Measurements from ENCODE around the gene ANKRD44.
"Not testable (repeated sequence)": the region's sequence is repeated elsewhere in the genome, so short reads cannot be mapped to it uniquely, and the experiment has no call there.

Gene ANKRD44

DNA sequence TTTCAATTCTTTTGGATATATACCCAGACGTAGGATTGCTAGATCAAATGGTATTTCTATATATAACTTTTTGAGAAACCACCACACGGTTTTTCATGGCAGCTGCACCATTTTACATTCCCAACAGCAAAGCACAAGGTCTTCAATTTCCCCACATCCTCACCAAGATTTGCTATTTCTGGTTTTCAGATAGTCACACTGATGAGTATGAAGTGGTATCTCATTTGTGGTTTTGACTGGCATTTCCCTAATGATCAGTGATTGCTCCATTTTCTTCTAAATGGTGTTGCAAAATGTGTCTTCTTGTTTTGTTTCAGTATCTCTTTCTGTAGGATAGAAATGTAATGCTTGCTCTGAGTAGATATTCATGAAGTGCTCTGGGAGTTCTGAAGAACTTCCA is 52.0 kb downstream of the ANKRD44 start:
- peak; percentile 66 for DNase-seq (ENCODE audit: low spot score)

DNA sequence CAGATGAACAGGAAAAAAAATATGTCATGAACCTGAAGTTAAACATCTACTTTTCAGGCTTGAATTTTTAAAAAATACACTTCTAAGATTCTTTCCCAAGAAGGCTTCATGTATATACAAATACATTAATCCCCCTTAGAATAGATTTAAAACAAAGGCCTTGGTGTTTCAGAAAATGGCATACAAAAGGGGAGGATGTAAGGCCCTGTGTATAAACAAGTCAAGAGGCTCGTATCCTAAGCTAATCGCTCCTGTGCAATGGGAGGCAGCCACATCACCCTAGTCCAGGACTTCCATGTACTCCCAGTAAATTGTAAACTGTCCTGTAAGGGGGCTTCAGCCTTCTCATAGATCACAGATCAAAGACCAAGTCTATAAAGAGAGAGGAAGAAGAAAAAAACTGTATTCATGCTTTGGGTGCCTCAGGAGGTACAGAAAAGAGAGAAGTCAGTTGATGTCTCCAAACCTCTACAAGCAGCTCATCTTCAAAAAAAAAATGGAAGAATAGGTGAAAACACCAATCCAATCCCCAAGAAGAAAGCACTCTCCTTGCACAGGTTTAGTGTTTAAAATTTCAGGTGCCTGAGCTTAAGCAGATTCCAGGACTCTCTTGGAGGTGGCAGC is 53.9 kb downstream of the ANKRD44 start:
- DNase-seq (ENCODE audit: low spot score), result no peak

DNA sequence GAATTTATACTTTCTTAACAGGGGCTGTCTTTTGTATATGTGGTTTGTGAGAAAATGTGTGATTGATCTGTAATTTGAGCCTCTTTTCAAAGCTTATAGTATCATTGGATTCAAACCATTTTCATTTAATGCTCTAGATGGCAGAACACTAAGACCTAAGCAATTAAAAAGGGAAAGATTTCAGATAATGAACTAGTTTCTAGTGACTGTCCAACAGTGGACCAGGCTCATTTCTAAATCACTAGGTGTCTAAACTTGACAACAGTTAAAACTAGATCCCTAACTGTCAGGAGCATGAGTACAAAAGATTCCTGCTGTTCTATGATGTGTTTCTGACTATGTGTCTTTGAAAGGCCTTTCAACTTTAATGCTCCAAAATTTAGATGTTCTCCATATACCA is 54.6 kb downstream of the ANKRD44 start:
- no peak for DNase-seq (ENCODE audit: low spot score)

DNA sequence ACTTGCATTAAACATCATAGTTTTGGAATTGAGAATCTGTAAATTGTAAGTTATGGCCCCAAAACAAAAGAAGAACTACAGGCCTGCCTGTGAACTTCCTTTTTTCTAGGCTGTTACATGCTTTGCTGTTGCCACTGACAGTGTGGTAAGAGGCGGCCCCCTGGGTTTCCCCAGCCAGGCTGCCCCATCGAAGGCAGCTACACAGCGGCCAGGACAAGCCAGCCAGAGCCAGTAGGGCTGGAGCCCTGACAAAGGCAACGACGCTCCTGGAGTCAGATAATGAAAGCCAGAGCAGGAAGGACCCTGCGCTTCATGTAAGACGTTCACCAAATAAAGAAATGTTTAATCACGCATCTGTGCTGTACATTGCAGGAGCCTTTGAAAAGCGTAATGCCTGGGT is 55.0 kb downstream of the ANKRD44 start:
- peak; percentile 74 for DNase-seq (ENCODE audit: low spot score)

DNA sequence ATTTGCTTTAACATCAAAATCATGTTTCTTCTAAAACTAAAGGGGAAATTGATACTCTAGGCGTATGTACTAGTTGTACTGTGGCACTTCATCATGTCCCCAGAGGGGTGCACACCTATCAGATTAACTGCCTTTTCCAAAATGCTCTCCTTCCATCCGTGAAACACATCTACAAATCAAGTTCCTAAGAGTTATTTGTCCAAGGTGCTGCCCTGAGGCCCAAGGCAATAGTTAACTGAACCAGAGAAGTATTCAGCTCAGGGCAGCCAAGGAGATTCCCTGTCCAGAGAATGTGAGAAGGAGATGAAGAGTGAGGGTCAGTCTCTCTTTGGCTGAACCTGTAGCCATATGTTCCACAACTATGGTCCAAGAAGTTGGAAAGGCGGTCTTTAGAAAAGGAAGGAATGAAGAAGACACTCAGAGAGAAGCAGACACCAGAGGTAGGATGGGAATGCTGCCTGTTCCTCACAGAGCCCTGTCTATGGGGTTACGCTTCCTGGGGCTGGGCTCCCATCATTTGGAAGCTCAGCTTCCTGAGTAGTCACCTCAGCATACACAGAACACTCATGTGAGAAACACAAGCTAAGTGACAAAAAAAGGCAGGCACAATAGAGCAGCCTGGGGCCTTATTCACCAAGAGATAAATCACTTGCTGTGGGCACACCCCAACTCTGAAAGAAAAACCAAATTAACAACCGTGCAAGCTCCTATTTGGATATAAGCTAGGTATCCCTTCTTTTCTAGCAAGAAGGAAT is 55.6 kb downstream of the ANKRD44 start:
- DNase-seq (ENCODE audit: low spot score), result peak; percentile 49

DNA sequence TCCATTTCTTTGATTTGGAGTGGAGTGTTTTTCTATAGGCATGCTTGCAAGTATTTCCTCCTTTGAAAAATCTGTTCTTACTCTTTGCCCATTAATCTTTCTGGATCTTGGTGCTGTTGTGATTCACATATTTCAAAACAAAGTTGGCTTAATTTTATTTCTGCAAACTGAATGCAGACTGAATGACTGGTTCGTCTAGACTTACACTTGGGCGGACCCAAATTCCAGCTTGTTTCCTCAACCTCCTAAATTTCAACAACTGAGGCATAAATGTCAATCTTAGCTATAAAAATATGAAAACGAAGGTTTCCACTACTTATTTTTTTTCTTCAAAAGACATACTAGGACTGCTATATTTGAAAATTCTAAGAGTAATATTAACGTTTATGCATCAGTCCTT is 59.0 kb downstream of the ANKRD44 start:
- DNase-seq (ENCODE audit: low spot score), result no peak

DNA sequence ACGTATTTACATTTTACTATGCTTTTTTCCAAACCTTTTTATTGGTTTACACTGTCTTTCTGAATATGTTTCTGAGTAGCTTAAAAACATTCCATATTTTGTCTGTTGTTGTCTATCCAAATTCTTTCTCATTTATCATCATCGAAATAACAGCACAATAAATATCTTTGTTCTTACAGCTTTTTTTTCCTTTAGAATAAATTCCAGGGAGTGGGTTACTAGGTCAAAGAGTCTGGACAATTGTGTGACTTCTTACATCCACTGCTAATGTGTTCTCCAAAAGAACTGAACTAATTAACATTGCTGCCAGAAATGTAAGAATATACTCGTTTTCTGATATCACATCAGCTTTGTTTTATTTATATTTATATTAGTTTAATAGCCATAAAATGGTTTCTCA is 59.4 kb downstream of the ANKRD44 start:
- DNase-seq (ENCODE audit: low spot score), result no peak

DNA sequence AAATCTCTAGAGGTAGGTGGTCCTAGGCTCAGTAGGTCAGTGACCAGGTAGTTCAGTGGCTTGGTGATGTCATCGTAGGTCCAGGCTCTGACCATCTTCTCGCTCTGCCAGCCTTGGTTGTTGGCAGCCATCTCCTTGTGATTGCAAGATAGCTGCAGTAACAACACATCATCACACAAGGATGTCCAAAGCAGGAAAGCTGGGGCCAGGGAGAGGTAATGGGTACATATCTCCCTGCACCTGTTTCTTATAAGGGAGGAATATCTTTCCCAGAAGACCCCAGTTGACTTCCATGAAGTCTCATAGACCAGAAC is 60.5 kb downstream of the ANKRD44 start:
- DNase-seq (ENCODE audit: low spot score), result no peak

DNA sequence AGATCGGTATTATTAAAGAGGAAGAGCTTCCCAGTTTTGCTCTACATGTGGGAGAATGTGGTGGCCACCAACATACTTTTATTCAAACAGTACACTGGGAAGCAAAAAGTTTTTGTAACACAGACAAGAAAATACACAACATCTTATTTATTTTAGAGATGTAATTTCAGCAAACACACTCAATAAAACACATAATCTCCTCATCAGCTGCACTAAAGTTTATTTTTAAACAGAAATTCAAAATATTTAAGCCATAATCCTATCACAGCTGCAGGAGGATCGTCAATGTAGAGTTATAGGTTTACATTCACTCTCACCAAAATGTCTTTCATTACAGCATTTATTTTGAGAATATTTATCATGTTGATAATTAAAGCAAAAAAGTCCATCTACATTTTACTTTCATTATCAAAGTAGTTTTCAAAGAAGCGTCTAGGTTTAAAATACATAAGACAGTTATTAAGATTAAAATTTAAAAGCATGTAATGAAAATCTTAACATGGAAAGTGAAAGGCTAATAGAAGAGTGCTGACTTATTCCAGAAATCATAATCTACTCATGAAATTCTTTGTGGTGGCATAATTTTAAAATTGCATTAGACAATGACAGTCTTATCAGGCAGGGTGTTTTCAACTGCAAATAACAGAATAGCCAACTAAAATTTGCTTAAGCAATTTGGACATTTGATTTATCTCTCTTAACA is 61.0 kb downstream of the ANKRD44 start:
- no peak for DNase-seq (ENCODE audit: low spot score)

DNA sequence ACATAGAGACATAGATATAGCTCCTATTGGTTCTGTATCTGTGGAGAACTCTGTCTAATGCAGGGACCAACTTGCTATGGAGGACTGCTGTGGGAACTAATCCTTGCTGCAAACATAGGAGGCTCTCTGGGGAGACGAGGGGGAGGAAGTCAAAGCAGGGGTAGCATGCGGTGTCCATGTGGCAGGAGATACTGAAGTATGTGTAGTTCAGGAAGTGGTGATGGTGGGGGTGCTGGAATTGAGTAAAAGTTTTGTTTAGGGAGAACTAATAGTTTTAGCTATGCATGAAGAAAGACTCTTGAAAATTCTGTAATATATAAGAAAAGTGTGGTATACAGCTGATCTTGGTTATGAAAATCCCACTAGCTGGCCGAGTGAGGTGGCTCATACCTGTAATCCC is 62.0 kb downstream of the ANKRD44 start:
- DNase-seq (ENCODE audit: low spot score), result no peak

DNA sequence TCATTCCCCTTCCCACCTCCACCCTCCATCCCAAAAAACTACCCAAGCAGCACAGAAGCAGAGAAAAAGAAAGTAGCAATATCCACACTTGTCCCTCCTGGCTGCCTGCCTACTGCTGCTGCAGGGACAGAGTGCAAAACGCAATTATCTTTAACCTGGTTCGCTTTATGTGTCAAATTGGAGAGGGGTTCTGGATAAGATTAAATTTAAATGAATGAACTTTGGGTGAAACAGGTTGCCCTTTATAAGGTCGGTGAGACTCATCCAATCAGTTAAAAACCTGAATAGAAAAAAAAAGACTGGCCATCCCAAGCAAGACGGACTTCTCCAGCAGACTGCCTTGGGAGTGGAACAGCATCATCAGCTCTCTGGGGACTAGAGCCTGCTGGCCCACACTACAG is 62.6 kb downstream of the ANKRD44 start:
- DNase-seq (ENCODE audit: low spot score), result no peak

DNA sequence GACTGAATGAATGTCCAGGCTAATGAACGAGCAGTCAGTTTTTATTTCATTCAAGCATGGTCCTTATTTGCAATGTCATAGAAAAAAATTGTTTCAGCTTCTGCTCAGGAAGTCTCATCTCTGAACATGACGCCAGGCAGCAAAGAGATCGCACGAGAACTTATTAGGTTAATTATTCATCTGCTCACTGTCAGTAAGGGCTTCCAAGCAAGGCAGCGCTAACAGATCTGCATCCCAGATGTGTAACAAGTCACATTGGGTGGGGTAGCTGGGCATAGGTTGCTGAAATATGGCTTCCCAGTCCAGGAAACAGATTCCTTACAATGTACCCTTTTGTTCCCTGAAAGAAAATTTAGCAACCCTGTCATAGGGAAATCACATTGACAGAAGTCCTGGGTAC is 63.5 kb downstream of the ANKRD44 start:
- DNase-seq (ENCODE audit: low spot score), result no peak

DNA sequence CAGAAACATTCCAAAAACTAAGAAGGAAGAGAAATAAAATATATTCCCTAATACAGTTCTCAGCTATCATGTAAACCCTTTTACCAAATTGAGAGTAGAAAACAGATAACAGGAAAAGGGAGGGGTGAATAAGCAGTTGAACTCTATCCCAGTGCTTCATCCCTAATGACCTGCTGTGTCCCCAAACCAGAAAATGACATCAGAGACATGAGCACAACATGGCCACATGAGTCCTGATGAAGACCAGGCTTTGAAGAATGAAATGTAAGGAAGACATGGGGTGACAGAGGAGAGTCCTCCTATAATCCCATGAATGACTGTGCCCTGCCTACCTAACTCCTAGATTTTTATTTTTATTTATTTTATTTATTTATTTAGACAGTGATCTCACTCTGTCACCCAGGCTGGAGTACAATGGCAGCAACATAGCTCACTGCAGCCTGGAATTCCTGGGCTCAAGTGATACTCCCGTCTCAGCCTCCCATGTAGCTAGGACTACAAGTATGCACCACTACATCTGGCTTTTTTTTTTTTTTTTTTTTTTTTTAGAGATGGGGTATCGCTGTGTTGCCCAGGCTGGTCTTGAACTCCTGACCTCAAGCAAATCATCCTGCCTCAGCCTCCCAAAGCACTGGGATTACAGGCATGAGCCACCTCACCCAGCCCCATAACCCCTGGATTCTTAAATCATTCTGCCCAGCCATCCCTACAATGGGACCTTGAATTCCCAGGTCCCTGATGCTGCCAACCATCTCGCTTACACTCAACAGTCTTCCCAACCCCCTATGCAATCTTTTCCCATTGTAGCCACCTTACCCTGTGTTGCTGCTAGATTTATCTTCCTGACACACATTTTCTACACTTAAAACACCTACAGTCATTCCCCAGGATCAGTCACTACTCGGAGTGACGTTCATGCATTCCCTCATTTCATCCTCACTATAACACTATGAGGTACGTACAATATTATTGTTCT is 64.5 kb downstream of the ANKRD44 start:
- no peak for DNase-seq (ENCODE audit: low spot score)

DNA sequence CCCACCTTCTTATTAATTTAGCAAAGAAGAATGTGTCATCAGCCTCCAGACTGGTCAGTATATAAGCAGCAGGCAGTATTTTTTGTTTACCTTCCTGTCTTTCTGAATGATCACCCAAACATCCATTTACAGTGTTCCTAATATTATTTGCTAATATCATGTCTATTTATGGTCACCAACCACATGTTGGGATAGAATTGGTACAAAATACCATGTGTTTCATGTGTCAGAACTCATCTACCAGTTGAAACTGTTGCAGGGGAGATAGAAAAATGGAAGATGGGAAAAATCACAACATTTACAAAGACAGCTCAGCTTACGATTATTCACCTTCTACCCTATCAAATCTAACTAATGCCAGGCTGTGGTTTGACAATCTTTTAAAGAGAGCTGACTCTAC is 66.2 kb downstream of the ANKRD44 start:
- no peak for DNase-seq (ENCODE audit: low spot score)

DNA sequence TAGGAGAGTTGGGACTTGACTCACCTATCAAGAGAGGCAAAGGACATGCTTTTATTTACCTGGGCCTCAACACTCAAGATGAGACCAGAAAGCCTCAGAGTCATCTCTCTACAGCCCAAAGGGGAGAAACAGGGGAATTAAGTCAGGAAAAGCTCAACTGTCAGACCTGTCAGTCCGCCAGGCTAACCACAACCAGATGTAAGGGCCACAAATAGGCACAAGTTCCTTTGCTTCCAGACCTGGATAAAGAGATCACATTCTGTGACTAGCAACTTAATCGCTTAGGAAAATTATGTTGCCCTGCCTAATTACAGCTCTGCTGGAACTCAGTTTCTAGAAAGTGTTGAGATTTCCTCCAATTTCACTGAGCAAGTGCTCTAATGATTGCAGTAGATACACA is 67.9 kb downstream of the ANKRD44 start:
- DNase-seq (ENCODE audit: low spot score), result no peak

DNA sequence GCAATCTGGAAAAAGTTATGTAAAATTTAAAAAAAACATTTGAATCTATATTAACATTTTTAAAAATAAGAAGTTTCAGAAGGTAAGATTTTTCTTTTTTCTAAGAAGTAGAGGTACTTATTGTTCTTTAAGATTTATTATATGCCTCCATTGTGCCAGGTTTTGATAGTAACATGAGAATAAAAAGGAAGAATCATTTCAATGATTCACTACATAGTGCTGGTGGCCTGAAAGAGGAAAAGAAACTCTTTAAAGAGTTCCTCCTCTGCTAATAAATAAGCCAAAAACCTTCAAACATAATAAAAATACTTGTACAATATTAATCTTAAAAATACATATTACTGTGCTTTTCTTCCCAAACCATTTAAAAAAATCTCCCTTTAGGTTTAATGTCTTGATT is 69.0 kb downstream of the ANKRD44 start:
- DNase-seq (ENCODE audit: low spot score), result no peak

DNA sequence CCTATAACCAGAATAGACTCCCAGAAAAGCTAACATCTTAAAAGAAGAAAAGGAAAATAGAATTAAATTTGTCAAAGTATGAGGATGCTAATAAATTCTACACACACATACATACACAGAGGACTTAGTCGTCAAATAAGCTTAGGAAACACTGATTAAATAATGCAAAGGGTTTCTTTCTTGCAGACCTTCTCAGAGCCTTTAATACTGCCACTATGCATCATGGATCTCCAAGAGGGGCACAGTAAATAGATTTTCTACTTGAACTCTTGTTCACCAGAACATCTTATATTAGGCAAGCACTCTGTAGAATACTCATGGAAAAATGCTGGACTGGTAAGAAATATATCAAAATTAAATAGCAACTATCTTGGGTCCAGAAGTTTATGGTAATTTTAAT is 69.4 kb downstream of the ANKRD44 start:
- no peak for DNase-seq (ENCODE audit: low spot score)

DNA sequence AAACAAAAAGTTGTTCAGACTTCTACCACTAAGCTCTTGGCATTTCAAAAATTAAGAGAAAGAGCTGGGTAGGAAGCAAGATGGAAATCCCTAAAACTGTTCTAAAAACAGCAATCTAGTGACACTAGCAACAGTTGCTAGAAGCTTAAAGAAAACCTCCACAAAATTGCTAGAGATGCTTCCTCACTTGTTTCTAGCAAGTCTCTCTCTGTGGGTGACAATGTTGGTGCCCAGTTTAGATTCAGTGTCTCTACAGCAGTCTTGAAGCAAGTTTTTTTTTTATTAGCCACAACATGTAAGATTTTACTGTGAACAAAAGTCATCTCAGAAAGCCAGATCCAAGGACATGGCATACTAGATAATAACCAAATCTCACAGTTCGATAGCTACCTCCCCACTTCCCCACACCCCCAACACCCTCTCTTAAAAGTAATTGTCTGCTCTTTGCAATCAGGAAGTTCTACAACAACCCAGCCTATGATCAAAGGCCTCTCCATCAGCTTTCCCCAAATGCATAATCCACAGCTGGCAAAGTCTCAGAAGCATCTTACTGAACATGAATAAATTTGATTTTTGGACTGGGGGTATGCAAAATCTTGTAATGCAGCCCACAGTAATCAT is 70.0 kb downstream of the ANKRD44 start:
- DNase-seq (ENCODE audit: low spot score), result peak; percentile 57

DNA sequence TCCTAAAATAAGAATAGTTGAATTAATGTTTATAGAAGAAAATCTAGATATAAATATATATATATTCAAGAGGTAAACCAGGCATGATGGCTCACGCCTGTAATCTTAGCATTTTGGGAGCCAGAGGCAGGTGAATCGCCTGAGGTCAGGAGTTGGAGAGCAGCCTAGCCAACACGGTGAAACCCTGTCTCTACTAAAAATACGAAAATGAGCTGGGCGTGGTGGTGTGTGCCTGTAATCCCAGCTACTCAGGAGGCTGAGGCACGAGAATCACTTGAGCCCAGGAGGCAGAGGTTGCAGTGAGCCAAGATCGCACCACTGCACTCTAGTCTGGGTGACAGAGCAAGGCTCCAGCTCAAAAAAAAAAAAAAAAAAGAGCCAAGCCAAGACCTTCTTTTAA is 70.6 kb downstream of the ANKRD44 start:
- not testable (repeated sequence) for DNase-seq (ENCODE audit: low spot score)

DNA sequence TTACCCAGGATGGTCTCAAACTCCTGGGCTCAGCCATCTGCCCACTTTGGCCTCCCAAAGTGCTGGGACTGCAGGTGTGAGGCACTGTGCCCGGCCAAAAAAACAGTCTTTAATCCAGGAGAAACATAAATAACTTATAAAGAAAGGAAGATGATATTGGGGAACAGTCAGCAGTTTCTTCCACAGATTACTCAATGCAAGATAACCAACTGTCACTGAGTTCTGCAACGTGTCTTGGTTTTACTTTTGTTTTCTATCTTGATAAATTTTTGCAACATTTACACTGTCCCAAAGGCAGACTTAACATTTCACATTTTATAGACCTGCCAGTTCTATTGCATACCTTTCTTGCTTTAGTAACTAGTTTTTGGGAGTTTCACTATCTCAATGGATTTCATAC is 71.1 kb downstream of the ANKRD44 start:
- DNase-seq (ENCODE audit: low spot score), result peak; percentile 31

DNA sequence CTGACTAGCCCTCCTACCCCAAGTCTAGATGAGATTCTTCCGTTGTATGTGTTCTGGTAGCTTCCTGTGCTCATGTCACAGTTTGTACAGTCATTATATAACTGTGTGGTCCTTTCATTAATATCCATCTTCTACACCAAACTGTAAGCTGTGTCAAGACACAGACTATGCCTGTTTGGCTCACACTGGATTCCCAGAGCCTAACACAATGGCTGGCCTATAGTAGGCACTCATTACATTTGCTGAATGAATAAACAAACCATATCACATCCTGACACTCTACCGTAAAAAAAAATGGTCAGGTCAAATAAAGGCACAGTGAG is 72.6 kb downstream of the ANKRD44 start:
- peak; percentile 37 for DNase-seq (ENCODE audit: low spot score)

Data from CD4-positive, alpha-beta T cell treated with Interleukin-2 at 100 ng/mL for 4 hours (primary cell).